Measurements from ENCODE around the gene GPC6.

The GPC6 gene

DNA sequence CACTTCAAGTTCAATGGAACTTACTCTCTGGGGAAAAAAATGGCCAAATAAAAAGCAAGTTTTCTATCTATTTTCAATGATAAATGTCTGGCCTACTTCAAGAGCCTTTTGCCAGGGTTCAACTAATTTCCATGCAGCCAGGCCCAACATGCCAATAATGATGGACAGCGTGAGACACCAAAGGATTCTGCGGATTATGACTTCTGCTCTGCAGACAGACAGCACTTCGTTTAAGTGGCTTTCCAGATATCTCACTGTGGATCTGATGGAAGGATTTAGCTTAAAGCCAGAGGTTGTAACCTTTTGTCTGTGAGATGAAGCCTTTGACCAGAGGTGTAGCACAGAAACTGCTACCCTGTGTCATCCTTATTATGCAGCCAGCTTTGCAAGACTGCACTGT, 638.6 kb downstream of the GPC6 start:
- H3K4me2 ChIP-seq, result no peak overlapping the region
- no peak overlapping the region for H3K9ac ChIP-seq
- H3K4me1 ChIP-seq (ENCODE audit: low read depth, poor library complexity, severe bottlenecking), result no peaks in the 10 kb centered on the region
- no peaks in the 10 kb centered on the region for H3K79me2 ChIP-seq (ENCODE audit: insufficient read depth, low read depth)
- no peak overlapping the region for H3K4me3 ChIP-seq (IDR thresholded peaks at IDR 0.05; ENCODE audit: insufficient read depth, low read depth, low read length)
- no peaks in the 10 kb centered on the region for H3K27me3 ChIP-seq (ENCODE audit: insufficient read depth, low read depth)
- H2AFZ ChIP-seq (ENCODE audit: low read depth), result no peak overlapping the region
- H3K27ac ChIP-seq, result no peak overlapping the region
- no peaks in the 10 kb centered on the region for H3K36me3 ChIP-seq (ENCODE audit: insufficient read depth)
- H4K20me1 ChIP-seq (ENCODE audit: insufficient read depth), result no peaks in the 10 kb centered on the region
- TF ChIP-seq, protein P1, sequence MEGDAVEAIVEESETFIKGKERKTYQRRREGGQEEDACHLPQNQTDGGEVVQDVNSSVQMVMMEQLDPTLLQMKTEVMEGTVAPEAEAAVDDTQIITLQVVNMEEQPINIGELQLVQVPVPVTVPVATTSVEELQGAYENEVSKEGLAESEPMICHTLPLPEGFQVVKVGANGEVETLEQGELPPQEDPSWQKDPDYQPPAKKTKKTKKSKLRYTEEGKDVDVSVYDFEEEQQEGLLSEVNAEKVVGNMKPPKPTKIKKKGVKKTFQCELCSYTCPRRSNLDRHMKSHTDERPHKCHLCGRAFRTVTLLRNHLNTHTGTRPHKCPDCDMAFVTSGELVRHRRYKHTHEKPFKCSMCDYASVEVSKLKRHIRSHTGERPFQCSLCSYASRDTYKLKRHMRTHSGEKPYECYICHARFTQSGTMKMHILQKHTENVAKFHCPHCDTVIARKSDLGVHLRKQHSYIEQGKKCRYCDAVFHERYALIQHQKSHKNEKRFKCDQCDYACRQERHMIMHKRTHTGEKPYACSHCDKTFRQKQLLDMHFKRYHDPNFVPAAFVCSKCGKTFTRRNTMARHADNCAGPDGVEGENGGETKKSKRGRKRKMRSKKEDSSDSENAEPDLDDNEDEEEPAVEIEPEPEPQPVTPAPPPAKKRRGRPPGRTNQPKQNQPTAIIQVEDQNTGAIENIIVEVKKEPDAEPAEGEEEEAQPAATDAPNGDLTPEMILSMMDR (conservative IDR thresholded peaks at IDR 0.05; ENCODE audit: low read depth, low read length), result no peak

DNA sequence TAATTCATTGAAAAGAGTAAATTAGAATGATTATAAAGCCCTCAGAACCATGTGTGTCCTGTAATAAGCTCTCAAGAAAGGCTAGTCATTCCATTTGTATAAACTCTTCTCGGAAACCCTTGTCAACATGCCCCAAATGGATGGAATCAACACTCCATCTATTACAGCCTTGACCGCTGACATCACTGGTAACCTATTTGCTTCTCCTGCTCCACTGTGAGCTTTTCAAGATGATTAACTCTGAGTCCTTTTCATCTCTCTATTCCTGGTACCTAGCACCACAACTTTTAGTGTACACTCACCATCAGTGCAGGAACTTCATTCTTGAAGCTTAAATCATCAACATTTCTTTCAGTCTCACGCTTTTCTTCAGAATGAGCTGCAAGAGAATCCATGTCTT, 640.9 kb downstream of the GPC6 start:
- Histone ChIP-seq H3K27ac (no peak overlapping the region), H4K20me1 (ENCODE audit: insufficient read depth) (no peaks in the 10 kb centered on the region), H2AFZ (ENCODE audit: low read depth) (no peak overlapping the region), H3K4me3 (IDR thresholded peaks at IDR 0.05; ENCODE audit: insufficient read depth, low read depth, low read length) (no peak overlapping the region), H3K36me3 (ENCODE audit: insufficient read depth) (no peaks in the 10 kb centered on the region), H3K27me3 (ENCODE audit: insufficient read depth, low read depth) (no peaks in the 10 kb centered on the region), H3K4me1 (ENCODE audit: low read depth, poor library complexity, severe bottlenecking) (no peaks in the 10 kb centered on the region), H3K4me2 (no peak overlapping the region), H3K9ac (no peak overlapping the region), H3K79me2 (ENCODE audit: insufficient read depth, low read depth) (no peaks in the 10 kb centered on the region)
- TF ChIP-seq, protein P1 (conservative IDR thresholded peaks at IDR 0.05; ENCODE audit: low read depth, low read length), result no peak

DNA sequence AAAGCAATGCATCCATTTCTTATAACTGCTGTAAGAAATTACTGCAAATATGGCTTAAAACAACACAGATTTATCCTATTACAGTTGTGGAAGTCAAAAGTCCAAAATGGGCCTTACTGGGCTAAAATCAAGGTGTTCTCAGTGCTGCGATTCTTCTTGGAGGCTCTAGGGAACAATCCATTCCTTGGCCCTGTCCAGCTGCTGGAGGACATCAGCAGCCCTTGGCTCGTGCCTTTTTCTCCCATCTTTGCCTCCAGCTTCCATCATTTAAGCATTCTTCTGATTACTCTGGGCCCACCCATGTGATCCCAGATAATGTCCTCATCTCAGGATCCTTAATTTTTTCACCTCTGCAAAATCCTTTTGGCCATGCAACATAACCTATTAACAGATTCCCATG, 645.8 kb downstream of the GPC6 start:
- H3K4me2 ChIP-seq, result no peak overlapping the region
- no peak overlapping the region for H2AFZ ChIP-seq (ENCODE audit: low read depth)
- no peak overlapping the region for H3K9ac ChIP-seq
- no peaks in the 10 kb centered on the region for H3K4me1 ChIP-seq (ENCODE audit: low read depth, poor library complexity, severe bottlenecking)
- H4K20me1 ChIP-seq (ENCODE audit: insufficient read depth), result no peaks in the 10 kb centered on the region
- no peak overlapping the region for H3K27ac ChIP-seq
- no peaks in the 10 kb centered on the region for H3K79me2 ChIP-seq (ENCODE audit: insufficient read depth, low read depth)
- no peak overlapping the region for H3K4me3 ChIP-seq (IDR thresholded peaks at IDR 0.05; ENCODE audit: insufficient read depth, low read depth, low read length)
- H3K27me3 ChIP-seq (ENCODE audit: insufficient read depth, low read depth), result no peaks in the 10 kb centered on the region
- TF ChIP-seq, protein P1 (conservative IDR thresholded peaks at IDR 0.05; ENCODE audit: low read depth, low read length), result no peak
- no peaks in the 10 kb centered on the region for H3K36me3 ChIP-seq (ENCODE audit: insufficient read depth)

DNA sequence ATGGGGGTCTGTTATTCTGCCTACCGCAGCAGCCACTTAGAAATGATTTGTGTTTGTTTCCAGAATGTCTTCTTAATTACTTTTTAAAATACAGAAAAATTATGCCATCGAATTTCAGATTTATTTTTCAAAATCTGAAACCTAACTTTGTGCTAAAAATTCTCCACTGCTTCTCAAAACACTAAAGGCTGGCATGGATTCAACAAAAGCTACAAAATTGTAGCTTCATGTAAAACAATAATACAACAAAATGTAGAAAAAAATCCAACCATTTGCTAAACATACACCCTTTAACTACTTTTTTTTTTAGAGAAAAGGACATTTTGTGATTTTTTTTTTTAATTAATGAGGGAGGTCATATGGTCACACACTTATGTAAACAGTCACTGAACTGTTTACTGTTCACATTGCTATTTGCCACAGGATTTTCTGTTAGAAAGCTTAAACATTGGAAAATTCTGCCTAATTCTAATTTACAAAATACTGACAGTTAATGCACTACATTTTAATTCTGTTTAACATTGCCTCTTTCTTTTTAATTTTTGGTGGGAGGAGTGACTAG, 646.3 kb downstream of the GPC6 start:
- Histone ChIP-seq H3K27me3 (ENCODE audit: insufficient read depth, low read depth) (no peaks in the 10 kb centered on the region), H3K4me3 (IDR thresholded peaks at IDR 0.05; ENCODE audit: insufficient read depth, low read depth, low read length) (no peak overlapping the region), H3K27ac (no peak overlapping the region), H3K4me2 (no peak overlapping the region), H3K36me3 (ENCODE audit: insufficient read depth) (no peaks in the 10 kb centered on the region), H3K4me1 (ENCODE audit: low read depth, poor library complexity, severe bottlenecking) (no peaks in the 10 kb centered on the region), H4K20me1 (ENCODE audit: insufficient read depth) (no peaks in the 10 kb centered on the region), H2AFZ (ENCODE audit: low read depth) (no peak overlapping the region), H3K79me2 (ENCODE audit: insufficient read depth, low read depth) (no peaks in the 10 kb centered on the region), H3K9ac (no peak overlapping the region)
- TF ChIP-seq, protein P1 (conservative IDR thresholded peaks at IDR 0.05; ENCODE audit: low read depth, low read length), result no peak
